Lower leg skin (tissue), 4 donors: ENCODE measurements around the gene PDCD1LG2. TPM values are rescaled to one million over a fixed set of nuclear protein-coding genes. Genes with fewer than 3 reads are reported as not detected.

Experiments
- DNase-seq, 2 donors: peaks; one replicate each; pipeline ENCODE4 v3.0.0-alpha.2; 2019; ENCODE audit warnings: low spot score in 2 of 2
- H3K4me3 ChIP-seq: fragments of 200-600 bp; sonication (generic); 2 replicates; pipeline ENCODE4 v1.5.1; 2017; ENCODE audit warnings: mild to moderate bottlenecking, low read depth; ENCODE audit not compliant: poor library complexity, severe bottlenecking
- POLR2A ChIP-seq, 2 donors: fragments of 450-650 bp; IDR thresholded peaks; one replicate each; pipeline ENCODE4 v1.6.1; 2016 to 2017; ENCODE audit warnings: antibody characterized with exemption in 2 of 2, mild to moderate bottlenecking in 1 of 2, moderate library complexity in 1 of 2
- WGBS, 2 donors: methylation state at CpG; one replicate each; pipeline ENCODE4 v1.1.5; 2018; 5-methylcytosine and 5-hydroxymethylcytosine counted together
- intact Hi-C: fragments of 100-400 bp; cut with DNase I; formaldehyde crosslinking; loops from one replicate; pipeline ENCODE4 v1.15.0; 2023; ENCODE audit warnings: low total_unique reads
- total RNA-seq, 4 donors: library from RNA; depleted of rRNA; stranded (reverse); fragments of >200 nt; gene quantifications; one replicate each; pipeline ENCODE4 v1.1.0, GENCODE V29; 2016
- TF ChIP-seq, protein P1 (sequence below), 3 donors: fragments of 450-650 bp; IDR thresholded peaks; one replicate each; pipeline ENCODE4 v1.5.1; 2016; ENCODE audit warnings: antibody characterized with exemption in 3 of 3, mild to moderate bottlenecking in 3 of 3, moderate library complexity in 2 of 3

Gene PDCD1LG2
- total RNA-seq, 4 donors from 2014 or later = 0.63 to 2.5 (median 1.3) TPM; not detected in 1

- 90 to 96% methylated on average over 1 of the region's 1 CpG for WGBS, 2 donors
- DNase-seq = no peak
- intact Hi-C loops = loop anchor here (5.0 kb wide), 1 partner anchor 1965 kb away; no protein-coding TSS in a partner anchor
- TF ChIP-seq, protein P1, sequence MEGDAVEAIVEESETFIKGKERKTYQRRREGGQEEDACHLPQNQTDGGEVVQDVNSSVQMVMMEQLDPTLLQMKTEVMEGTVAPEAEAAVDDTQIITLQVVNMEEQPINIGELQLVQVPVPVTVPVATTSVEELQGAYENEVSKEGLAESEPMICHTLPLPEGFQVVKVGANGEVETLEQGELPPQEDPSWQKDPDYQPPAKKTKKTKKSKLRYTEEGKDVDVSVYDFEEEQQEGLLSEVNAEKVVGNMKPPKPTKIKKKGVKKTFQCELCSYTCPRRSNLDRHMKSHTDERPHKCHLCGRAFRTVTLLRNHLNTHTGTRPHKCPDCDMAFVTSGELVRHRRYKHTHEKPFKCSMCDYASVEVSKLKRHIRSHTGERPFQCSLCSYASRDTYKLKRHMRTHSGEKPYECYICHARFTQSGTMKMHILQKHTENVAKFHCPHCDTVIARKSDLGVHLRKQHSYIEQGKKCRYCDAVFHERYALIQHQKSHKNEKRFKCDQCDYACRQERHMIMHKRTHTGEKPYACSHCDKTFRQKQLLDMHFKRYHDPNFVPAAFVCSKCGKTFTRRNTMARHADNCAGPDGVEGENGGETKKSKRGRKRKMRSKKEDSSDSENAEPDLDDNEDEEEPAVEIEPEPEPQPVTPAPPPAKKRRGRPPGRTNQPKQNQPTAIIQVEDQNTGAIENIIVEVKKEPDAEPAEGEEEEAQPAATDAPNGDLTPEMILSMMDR (IDR thresholded peaks at IDR 0.05) = no peak
- TF ChIP-seq POLR2A (IDR thresholded peaks at IDR 0.05) = no peak
- H3K4me3 ChIP-seq = no peak overlapping the region
Observed at GRCh38 chr9:5561828-5562488, 51.6 kb downstream of the PDCD1LG2 start.

DNA sequence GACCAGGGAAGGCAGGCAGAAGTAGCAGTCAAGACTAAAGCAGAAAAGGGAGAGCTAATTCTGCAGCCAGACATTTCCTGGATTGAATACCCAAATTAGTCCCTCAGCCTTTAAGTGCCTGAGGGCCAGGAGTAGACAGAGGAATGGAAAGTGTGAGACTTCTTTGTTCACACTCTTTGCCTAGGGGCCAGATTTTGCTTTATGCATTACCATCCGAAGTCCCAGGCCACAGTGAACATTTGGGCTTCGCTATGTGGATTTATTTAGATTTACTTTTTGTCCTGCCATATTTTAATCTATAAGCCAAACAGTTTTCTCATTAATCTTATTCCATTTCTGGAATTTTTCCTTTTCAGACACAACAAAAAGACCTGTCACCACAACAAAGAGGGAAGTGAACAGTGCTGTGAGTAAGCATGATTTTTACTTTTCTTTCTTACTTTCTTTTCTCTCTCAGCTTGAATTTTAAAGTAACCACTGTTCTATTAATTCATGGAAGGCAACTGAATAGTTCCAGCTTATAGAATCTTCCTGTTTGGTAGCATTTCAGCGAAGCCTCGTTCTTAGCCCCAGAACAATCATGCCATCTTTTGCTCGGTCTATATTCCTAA lies 52.6 kb downstream of the PDCD1LG2 start:
- no peak for DNase-seq
- H3K4me3 ChIP-seq = no peak overlapping the region
- no peak for TF ChIP-seq POLR2A (IDR thresholded peaks at IDR 0.05)
- TF ChIP-seq, protein P1 (IDR thresholded peaks at IDR 0.05) = no peak
- WGBS, 2 donors = 68 to 70% methylated on average over 5 of the region's 5 CpGs
- intact Hi-C loops = loop anchor here (5.0 kb wide), 1 partner anchor 1966 kb away; no protein-coding TSS in a partner anchor

GRCh38 chr9:5563417-5563815 lies 53.1 kb downstream of the PDCD1LG2 start:
- WGBS, 2 donors = 52 to 76% methylated on average over 2 of the region's 2 CpGs
- TF ChIP-seq POLR2A (IDR thresholded peaks at IDR 0.05) = no peak
- TF ChIP-seq, protein P1 (IDR thresholded peaks at IDR 0.05) = no peak
- no peak overlapping the region for H3K4me3 ChIP-seq
- intact Hi-C loops = loop anchor here (5.0 kb wide), 1 partner anchor 1966 kb away; no protein-coding TSS in a partner anchor
- DNase-seq = no peak

- DNase-seq = no peak
- intact Hi-C loops = loop anchor here (5.0 kb wide), 1 partner anchor 1967 kb away; no protein-coding TSS in a partner anchor
Observed at GRCh38 chr9:5563886-5564285, 53.6 kb downstream of the PDCD1LG2 start.

GRCh38 chr9:5566054-5566618 lies 55.8 kb downstream of the PDCD1LG2 start:
- intact Hi-C loops = no loop called here
- no peak overlapping the region for H3K4me3 ChIP-seq
- DNase-seq = peak in 1 of 2 donors; percentile 23
- WGBS, 2 donors = 55 to 62% methylated on average over 6 of the region's 6 CpGs
- TF ChIP-seq, protein P1 (IDR thresholded peaks at IDR 0.05) = no peak
- no peak for TF ChIP-seq POLR2A (IDR thresholded peaks at IDR 0.05)

More at GRCh38 chr9:5563886-5564285, 53.6 kb downstream of the PDCD1LG2 start:
- TF ChIP-seq POLR2A (IDR thresholded peaks at IDR 0.05) = no peak
- TF ChIP-seq, protein P1 (IDR thresholded peaks at IDR 0.05) = no peak
- H3K4me3 ChIP-seq = no peak overlapping the region
